ENCODE data around the gene CYP51A1. TPM values are rescaled to one million over a fixed set of nuclear protein-coding genes. Genes with fewer than 3 reads are reported as not detected.

Gene CYP51A1
- total RNA-seq, 1 donor from 2014 or later = 49.2 TPM

DNA sequence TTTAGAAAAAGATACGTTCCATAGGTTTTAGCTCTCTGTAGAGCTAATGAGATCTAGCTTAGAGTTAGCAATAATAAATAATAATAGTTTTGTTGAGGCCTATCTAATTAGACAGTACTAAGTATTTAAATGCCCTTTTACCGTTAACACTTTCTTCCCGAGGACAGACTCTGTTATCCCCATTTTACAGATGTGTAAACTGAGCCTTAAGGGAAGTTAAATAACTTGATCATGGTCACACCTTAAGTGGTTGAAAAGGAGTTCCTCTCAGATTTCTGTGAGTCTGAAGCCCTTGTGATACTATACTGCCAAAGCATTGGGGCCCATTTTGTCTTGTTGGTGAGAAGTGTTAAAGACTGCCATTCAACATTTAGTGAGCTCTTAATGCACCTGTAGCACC, 61.6 kb downstream of the CYP51A1 start:
- H3K27me3 Mint-ChIP-seq (ENCODE audit: unreplicated experiment) = no peaks in the 10 kb centered on the region
- DNase-seq (ENCODE audit: extremely low spot score, unreplicated experiment) = no peak
- H3K4me3 Mint-ChIP-seq (ENCODE audit: unreplicated experiment) = no peak overlapping the region
- H3K9me3 Mint-ChIP-seq (ENCODE audit: unreplicated experiment) = no peaks in the 10 kb centered on the region
- H3K27ac Mint-ChIP-seq (ENCODE audit: unreplicated experiment) = no peak overlapping the region
- peaks cover 37% of the 10 kb centered on the region for H3K36me3 Mint-ChIP-seq (ENCODE audit: unreplicated experiment)
- no peaks in the 10 kb centered on the region for H3K4me1 Mint-ChIP-seq (ENCODE audit: unreplicated experiment)
- TF ChIP-seq, protein P1, sequence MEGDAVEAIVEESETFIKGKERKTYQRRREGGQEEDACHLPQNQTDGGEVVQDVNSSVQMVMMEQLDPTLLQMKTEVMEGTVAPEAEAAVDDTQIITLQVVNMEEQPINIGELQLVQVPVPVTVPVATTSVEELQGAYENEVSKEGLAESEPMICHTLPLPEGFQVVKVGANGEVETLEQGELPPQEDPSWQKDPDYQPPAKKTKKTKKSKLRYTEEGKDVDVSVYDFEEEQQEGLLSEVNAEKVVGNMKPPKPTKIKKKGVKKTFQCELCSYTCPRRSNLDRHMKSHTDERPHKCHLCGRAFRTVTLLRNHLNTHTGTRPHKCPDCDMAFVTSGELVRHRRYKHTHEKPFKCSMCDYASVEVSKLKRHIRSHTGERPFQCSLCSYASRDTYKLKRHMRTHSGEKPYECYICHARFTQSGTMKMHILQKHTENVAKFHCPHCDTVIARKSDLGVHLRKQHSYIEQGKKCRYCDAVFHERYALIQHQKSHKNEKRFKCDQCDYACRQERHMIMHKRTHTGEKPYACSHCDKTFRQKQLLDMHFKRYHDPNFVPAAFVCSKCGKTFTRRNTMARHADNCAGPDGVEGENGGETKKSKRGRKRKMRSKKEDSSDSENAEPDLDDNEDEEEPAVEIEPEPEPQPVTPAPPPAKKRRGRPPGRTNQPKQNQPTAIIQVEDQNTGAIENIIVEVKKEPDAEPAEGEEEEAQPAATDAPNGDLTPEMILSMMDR (IDR thresholded peaks at IDR 0.05) = no peak

DNA sequence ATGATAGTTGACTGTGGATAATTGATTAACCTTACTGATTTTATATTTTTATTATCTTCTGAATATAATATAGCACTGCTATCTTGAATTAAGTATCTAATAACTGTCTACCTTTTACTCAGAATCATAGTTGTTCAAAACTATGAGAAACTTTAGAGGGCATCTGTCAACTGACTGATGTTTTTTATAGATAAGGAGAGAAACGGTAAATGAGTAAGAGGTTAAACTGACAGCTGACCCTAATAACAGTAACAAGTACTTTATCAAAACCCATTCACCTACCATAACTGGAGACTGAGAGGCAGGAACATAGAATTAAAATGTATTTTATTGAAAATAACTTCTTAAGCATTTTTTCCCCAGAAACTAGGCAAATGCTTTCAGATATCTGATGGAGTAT, 62.2 kb downstream of the CYP51A1 start:
- Mint-ChIP-seq H3K36me3 (ENCODE audit: unreplicated experiment) (peaks cover 38% of the 10 kb centered on the region), H3K27ac (ENCODE audit: unreplicated experiment) (no peak overlapping the region), H3K4me3 (ENCODE audit: unreplicated experiment) (no peak overlapping the region), H3K4me1 (ENCODE audit: unreplicated experiment) (no peaks in the 10 kb centered on the region), H3K9me3 (ENCODE audit: unreplicated experiment) (no peaks in the 10 kb centered on the region), H3K27me3 (ENCODE audit: unreplicated experiment) (no peaks in the 10 kb centered on the region)
- no peak for DNase-seq (ENCODE audit: extremely low spot score, unreplicated experiment)
- TF ChIP-seq, protein P1 (IDR thresholded peaks at IDR 0.05) = no peak

DNA sequence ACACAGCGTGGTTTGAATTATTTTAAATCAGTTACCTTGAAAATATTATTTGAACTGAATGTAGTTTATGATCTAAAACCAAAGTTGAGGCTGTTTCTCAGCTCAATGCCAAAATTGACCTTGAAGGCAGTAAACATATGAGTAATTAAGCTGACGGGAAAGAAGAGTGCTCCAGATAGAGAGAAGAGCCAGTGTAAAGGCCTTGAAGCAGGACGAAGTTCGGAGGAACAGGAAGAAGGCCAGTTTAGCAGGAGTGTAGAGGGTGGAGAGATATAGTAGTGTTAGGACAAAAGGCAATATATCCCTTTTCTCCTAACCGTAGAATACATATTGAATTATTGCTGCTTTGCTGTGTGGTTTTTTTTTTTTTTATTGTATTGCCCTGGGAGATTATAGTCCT, 63.2 kb downstream of the CYP51A1 start:
- Mint-ChIP-seq H3K36me3 (ENCODE audit: unreplicated experiment) (peaks cover 44% of the 10 kb centered on the region), H3K27ac (ENCODE audit: unreplicated experiment) (no peak overlapping the region), H3K4me3 (ENCODE audit: unreplicated experiment) (no peak overlapping the region), H3K27me3 (ENCODE audit: unreplicated experiment) (no peaks in the 10 kb centered on the region), H3K4me1 (ENCODE audit: unreplicated experiment) (no peaks in the 10 kb centered on the region), H3K9me3 (ENCODE audit: unreplicated experiment) (no peaks in the 10 kb centered on the region)
- TF ChIP-seq, protein P1 (IDR thresholded peaks at IDR 0.05) = no peak
- no peak for DNase-seq (ENCODE audit: extremely low spot score, unreplicated experiment)

DNA sequence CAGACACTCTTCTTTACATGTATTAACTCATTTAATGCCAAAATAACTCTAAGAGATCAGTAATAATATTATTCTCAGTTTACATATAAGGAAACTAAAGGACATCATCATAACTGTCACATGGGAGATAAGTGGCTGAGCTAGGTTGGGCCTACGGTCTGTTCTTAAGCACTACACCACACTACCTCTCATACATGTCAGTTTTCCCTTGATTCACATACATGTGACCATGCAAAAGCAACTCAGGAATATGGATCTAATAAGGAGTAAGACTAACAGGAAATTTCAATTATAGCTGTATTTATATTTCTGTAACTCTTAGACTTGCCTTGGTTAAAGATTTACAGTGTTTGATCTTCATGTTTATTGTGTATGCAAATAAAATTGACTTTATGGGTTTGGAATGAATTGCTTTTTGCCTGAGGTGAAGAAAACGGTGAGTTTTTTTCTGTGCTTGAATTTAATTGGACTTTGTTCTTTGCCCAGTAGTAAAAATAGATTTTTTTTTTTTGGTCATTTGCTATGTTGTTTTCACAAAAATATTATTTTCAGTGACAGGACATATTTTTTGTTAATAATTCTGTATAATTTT, 69.7 kb downstream of the CYP51A1 start:
- H3K27me3 Mint-ChIP-seq (ENCODE audit: unreplicated experiment) = no peaks in the 10 kb centered on the region
- no peak overlapping the region for H3K27ac Mint-ChIP-seq (ENCODE audit: unreplicated experiment)
- no peak for DNase-seq (ENCODE audit: extremely low spot score, unreplicated experiment)
- TF ChIP-seq, protein P1 (IDR thresholded peaks at IDR 0.05) = no peak
- H3K4me1 Mint-ChIP-seq (ENCODE audit: unreplicated experiment) = no peaks in the 10 kb centered on the region
- H3K9me3 Mint-ChIP-seq (ENCODE audit: unreplicated experiment) = no peaks in the 10 kb centered on the region
- H3K4me3 Mint-ChIP-seq (ENCODE audit: unreplicated experiment) = no peak overlapping the region
- H3K36me3 Mint-ChIP-seq (ENCODE audit: unreplicated experiment) = peaks cover 28% of the 10 kb centered on the region

Other genes with a start within 250 kb of the CYP51A1 start
- 44.9 and 47.2 TPM in 2 replicates for gene AKAP9, start 193.6 kb downstream of the CYP51A1 start, total RNA-seq
- gene LRRD1, start 44.7 kb upstream of the CYP51A1 start, total RNA-seq = 0.39 TPM in 1 of 2 replicates, not detected in the other
- gene KRIT1, start 111.4 kb upstream of the CYP51A1 start, total RNA-seq = 38.3 and 40.3 TPM in 2 replicates
- gene ANKIB1, start 111.5 kb upstream of the CYP51A1 start, total RNA-seq = 63.8 and 74.8 TPM in 2 replicates

Measured in osteocyte (in vitro differentiated cells).